Measurements from ENCODE around the gene PARVA. TPM values are rescaled to one million over a fixed set of nuclear protein-coding genes. Genes with fewer than 3 reads are reported as not detected.

The PARVA gene
- polyA plus RNA-seq, 2 of the 4 experiments (the other 2 are of a cell fraction) = 25.5 to 26.1 TPM

DNA sequence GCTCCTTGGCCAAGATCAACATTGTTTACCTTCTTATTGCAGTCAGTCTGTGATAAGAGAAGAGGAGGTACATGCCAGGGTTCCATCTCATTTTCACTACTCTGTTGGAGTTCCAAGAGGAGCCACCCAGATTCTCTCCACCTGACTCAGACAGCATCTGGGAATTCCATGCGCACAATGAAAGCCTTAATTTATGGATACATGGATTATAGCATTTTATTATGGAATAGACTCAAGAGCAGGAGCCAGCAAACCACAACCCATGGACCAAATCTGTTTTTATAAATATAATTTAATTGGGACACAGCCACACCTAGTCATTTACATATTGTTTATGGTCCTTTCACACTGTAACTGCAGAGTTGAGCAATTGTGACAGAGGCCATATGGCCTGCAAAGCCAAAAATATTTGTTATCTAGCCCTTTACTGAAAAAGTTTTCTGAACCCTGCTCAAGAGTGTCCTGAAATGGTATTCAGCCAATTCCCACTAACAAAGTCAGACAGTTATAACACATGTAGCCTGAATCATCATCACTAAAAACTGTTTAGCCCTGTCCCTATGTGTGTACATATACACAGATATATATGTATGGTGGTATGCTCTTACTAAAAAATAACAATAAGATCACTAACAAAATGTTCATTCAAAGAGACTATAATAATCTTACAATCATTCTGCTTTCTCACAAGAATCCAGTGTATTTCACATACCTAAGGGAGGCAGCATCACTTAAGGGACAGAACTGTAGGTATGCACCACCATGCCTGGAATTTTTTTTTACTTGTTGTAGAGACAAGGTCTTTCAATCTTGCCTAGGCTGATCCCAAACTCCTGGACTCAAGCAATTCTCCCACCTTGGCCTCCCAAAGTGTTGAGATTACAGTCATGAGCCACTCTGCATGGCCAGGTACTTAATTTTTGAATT is 192.4 kb downstream of the PARVA start:
- H3K27ac ChIP-seq = no peak overlapping the region
- H3K4me2 ChIP-seq = peak overlapping the region; percentile 6; the same call in 1 of the 3 replicates
- H3K9me3 ChIP-seq = peaks cover 7% of the 10 kb centered on the region; the same call in 1 of the 3 replicates
- FAIRE-seq (peak; percentile 13), ATAC-seq (peak in 1 of 2 experiments; percentile 56; a peak in 3 of 6 replicates), DNase-seq (ENCODE audit: low read depth in 1 of 2, low spot score in 1 of 2) (peak in 1 of 2 experiments; percentile 9)
- CTCF ChIA-PET = interaction anchor here (2.3 kb wide), 1 partner anchor 239 kb away, joined by 4 read pairs; no protein-coding TSS in a partner anchor
- POLR2A ChIA-PET = interaction anchor here (1.2 kb wide), 1 partner anchor 13 kb away, joined by 3 read pairs; no protein-coding TSS in a partner anchor
- WGBS (ENCODE audit: missing lambda C conversion rate) = 82% methylated on average over 1 of the region's 1 CpG
- no peak overlapping the region for H3K4me3 ChIP-seq
- peaks cover 8% of the 10 kb centered on the region; the same call in 2 of the 3 replicates for H3K4me1 ChIP-seq
- TF ChIP-seq, protein P1, sequence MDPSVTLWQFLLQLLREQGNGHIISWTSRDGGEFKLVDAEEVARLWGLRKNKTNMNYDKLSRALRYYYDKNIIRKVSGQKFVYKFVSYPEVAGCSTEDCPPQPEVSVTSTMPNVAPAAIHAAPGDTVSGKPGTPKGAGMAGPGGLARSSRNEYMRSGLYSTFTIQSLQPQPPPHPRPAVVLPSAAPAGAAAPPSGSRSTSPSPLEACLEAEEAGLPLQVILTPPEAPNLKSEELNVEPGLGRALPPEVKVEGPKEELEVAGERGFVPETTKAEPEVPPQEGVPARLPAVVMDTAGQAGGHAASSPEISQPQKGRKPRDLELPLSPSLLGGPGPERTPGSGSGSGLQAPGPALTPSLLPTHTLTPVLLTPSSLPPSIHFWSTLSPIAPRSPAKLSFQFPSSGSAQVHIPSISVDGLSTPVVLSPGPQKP (IDR thresholded peaks at IDR 0.05; ENCODE audit: low read depth, low read length) = no peak
- TF ChIP-seq FOXS1 (CRISPR knock-in tag; IDR thresholded peaks at IDR 0.05) (no peak), HOXA7 (CRISPR knock-in tag; IDR thresholded peaks at IDR 0.05) (no peak), EP300 (IDR thresholded peaks at IDR 0.05) (no peak), POLR2A (IDR thresholded peaks at IDR 0.05; ENCODE audit: low read length) (no peak), CHD2 (IDR thresholded peaks at IDR 0.05; ENCODE audit: low read length, partially characterized antibody) (no peak), MYC (IDR thresholded peaks at IDR 0.05; ENCODE audit: borderline replicate concordance, low read length) (no peak), RNF2 (IDR thresholded peaks at IDR 0.05; ENCODE audit: borderline replicate concordance, low read depth) (no peak), ZC3H11A (IDR thresholded peaks at IDR 0.05) (no peak), MAZ (IDR thresholded peaks at IDR 0.05; ENCODE audit: borderline replicate concordance, low read depth, low read length) (no peak), POLR2AphosphoS2 (conservative IDR thresholded peaks at IDR 0.05; ENCODE audit: low read length) (no peak), KDM5A (IDR thresholded peaks at IDR 0.05) (no peak), RFX5 (IDR thresholded peaks at IDR 0.05) (no peak)
- TF ChIP-seq, protein P2, sequence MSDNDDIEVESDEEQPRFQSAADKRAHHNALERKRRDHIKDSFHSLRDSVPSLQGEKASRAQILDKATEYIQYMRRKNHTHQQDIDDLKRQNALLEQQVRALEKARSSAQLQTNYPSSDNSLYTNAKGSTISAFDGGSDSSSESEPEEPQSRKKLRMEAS (IDR thresholded peaks at IDR 0.05) = no peak

DNA sequence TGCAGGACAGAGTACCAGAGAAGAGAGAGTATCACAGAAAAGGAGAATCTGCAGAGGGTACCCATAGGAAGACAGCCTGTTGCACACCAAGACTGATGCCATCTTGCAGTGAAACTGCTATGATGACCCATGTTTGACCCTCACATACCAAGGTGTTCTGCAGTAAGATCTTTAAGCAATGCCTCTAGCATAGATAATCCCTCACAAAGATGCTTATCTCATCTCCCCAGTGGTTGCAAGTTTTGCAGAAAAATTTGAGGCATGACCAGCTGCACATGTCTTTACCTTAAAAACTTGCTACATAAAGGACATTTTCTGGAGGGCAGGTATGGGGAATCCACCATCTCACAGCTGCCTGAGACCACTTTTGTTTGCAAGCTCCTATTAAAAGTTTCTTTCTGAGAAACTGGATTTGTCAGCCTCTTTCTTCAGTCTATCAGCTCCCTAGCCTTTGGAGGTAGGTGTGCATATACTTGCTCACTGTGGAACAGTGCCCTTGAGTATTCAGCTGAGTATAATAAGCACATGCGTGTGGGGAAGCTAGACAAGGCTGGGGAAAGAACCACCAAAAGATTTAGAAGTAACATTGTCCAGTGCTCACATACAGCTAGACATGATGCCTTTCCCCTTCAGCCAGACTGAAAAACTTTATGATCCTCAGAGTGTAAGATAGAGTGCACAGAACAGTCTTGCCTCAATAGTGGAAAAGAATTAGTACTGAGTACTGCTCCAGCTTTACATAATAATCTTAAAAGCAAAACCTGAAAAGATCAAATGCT is 196.5 kb downstream of the PARVA start:
- WGBS (ENCODE audit: missing lambda C conversion rate) = 50% methylated on average over 1 of the region's 1 CpG
- ATAC-seq (no peak), FAIRE-seq (no peak), DNase-seq (ENCODE audit: low read depth in 1 of 2, low spot score in 1 of 2) (no peak)
- ChIA-PET CTCF (interaction anchor here (0.8 to 1.8 kb wide), 7 partner anchors 9 to 320 kb away, joined by 3 to 6 read pairs (median 3); no protein-coding TSS in a partner anchor), POLR2A (no interaction called here)
- no peak overlapping the region for H3K27ac ChIP-seq
- TF ChIP-seq GATA3 (IDR thresholded peaks at IDR 0.05; ENCODE audit: borderline replicate concordance) = peak; percentile 19; the same call in 1 of the 2 replicates
- TF ChIP-seq JUNB (IDR thresholded peaks at IDR 0.05) = no peak
- H3K4me1 ChIP-seq = peaks cover 8% of the 10 kb centered on the region; the same call in 2 of the 3 replicates
- no peaks in the 10 kb centered on the region; the same call in 2 of the 3 replicates for H3K9me3 ChIP-seq
- no peak overlapping the region for H3K4me2 ChIP-seq
- no peak overlapping the region for H3K4me3 ChIP-seq

DNA sequence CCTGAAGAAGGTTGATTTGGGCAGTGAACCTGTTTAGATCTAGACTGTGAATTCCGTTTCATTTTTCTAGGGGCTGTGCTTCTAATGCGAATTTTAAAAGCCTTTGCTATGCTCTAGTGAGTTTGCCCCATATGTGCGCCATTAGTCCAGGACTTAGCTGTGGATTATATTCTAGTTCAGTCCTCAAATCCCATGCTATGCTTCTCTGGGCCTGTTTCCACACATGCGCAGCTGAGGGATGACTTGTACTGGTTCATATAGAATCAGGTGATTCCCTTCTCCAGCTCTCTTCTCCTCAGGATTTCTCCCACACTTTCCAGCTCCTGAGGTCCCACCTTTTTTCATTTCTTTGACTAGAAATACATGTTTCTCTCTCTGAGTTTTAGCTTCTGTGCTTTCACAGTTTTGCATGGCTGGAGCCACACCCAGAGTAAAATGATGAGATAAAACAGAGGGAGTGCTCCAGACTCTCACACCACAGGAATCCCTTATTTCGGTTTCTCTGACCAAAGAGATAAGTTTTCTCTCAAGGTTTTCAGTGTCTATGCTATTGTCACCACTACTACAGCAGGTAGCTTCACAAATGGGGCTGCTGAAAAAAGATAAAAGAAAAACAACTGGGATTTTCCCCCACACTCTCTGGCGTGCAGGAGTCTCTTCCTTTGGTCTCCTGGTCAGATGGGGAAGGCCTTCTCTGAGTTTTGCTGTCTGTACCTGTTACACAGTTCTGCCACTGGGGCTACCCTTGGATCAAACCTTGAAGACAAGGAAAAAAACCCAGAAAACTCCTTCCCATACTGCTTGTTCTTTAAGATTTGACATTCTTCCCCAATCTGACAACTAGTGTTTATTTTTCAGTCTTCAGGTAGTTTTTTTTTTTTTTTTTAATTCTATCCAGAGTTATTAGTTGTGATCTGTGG is 200.6 kb downstream of the PARVA start:
- Histone ChIP-seq H3K4me1 (peaks cover 10% of the 10 kb centered on the region; the same call in 2 of the 3 replicates), H3K9me3 (no peaks in the 10 kb centered on the region), H3K27ac (no peak overlapping the region), H3K4me3 (no peak overlapping the region), H3K4me2 (no peak overlapping the region)
- ATAC-seq (peak; percentile 75 to 90; a peak in 5 of 6 replicates), DNase-seq (ENCODE audit: low read depth in 1 of 2, low spot score in 1 of 2) (peak; percentile 10 to 26), FAIRE-seq (no peak)
- WGBS (ENCODE audit: missing lambda C conversion rate) = 68% methylated on average over 6 of the region's 6 CpGs
- TF ChIP-seq MAFK (IDR thresholded peaks at IDR 0.05; ENCODE audit: partially characterized antibody) = no peak
- TF ChIP-seq, protein P3, sequence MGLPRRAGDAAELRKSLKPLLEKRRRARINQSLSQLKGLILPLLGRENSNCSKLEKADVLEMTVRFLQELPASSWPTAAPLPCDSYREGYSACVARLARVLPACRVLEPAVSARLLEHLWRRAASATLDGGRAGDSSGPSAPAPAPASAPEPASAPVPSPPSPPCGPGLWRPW (IDR thresholded peaks at IDR 0.05) = no peak
- no peak for TF ChIP-seq HDAC2 (IDR thresholded peaks at IDR 0.05)
- TF ChIP-seq CHD2 (IDR thresholded peaks at IDR 0.05; ENCODE audit: low read length, partially characterized antibody) = no peak
- TF ChIP-seq POLR2A (IDR thresholded peaks at IDR 0.05; ENCODE audit: low read length) = no peak
- no peak for TF ChIP-seq JUNB (IDR thresholded peaks at IDR 0.05)
- TF ChIP-seq, protein P4, sequence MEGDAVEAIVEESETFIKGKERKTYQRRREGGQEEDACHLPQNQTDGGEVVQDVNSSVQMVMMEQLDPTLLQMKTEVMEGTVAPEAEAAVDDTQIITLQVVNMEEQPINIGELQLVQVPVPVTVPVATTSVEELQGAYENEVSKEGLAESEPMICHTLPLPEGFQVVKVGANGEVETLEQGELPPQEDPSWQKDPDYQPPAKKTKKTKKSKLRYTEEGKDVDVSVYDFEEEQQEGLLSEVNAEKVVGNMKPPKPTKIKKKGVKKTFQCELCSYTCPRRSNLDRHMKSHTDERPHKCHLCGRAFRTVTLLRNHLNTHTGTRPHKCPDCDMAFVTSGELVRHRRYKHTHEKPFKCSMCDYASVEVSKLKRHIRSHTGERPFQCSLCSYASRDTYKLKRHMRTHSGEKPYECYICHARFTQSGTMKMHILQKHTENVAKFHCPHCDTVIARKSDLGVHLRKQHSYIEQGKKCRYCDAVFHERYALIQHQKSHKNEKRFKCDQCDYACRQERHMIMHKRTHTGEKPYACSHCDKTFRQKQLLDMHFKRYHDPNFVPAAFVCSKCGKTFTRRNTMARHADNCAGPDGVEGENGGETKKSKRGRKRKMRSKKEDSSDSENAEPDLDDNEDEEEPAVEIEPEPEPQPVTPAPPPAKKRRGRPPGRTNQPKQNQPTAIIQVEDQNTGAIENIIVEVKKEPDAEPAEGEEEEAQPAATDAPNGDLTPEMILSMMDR (IDR thresholded peaks at IDR 0.05) = no peak
- TF ChIP-seq NFE2L2 (conservative IDR thresholded peaks at IDR 0.05; ENCODE audit: low read length) = no peak
- ChIA-PET CTCF (interaction anchor here (1.1 to 1.2 kb wide), 2 partner anchors 20 to 22 kb away, joined by 5 to 6 read pairs; no protein-coding TSS in a partner anchor), POLR2A (no interaction called here)

All from A549 (cell line).